Thoracic aorta (tissue), 2 donors: ENCODE data around the gene TBPL1. TPM values are rescaled to one million over a fixed set of nuclear protein-coding genes. Genes with fewer than 3 reads are reported as not detected.

Experiments used
- total RNA-seq, 2 donors: library from RNA; depleted of rRNA; stranded (reverse); fragments of >200 nt; gene quantifications; one replicate each; pipeline versions ENCODE4 v1.1.0 to v1.2.3, GENCODE V29; 2016

The TBPL1 gene
- total RNA-seq, 2 donors from 2014 or later, result 6.1 to 8.5 TPM

Other genes starting within 250 kb of the TBPL1 start
- gene TCF21, start 64.1 kb upstream of the TBPL1 start, total RNA-seq, result under 1 TPM in 1 of 2 donors, not detected in 1; 0.28 TPM
- gene SLC2A12, start 99.4 kb downstream of the TBPL1 start, total RNA-seq, result 10 to 100 TPM in 1 of 2 donors, 1 to 10 TPM in 1; 3.2 to 12.9 TPM